Loucy (cell line): ENCODE data around the gene DBN1.

ENCODE experiments used
- H2AFZ ChIP-seq: fragments of 200-600 bp; sonication (generic); 2 replicates; pipeline ENCODE4 v1.6.0; 2016; ENCODE audit warnings: antibody characterized with exemption, mild to moderate bottlenecking, low read length, moderate library complexity
- H3F3A ChIP-seq: fragments of 200-600 bp; 2 replicates; pipeline ENCODE4 v1.6.0; 2016; ENCODE audit warnings: antibody characterized with exemption, low read depth, mild to moderate bottlenecking
- H3K27me3 ChIP-seq: fragments of 200-600 bp; sonication (generic); 2 replicates; pipeline ENCODE4 v1.6.1; 2014; ENCODE audit warnings: low read length, mild to moderate bottlenecking; ENCODE audit not compliant: insufficient read depth, poor library complexity, severe bottlenecking
- H3K36me3 ChIP-seq: fragments of 200-600 bp; sonication (generic); 2 replicates; pipeline ENCODE4 v1.6.1; 2016; ENCODE audit warnings: low read length; ENCODE audit not compliant: insufficient read depth
- H3K4me1 ChIP-seq: fragments of 200-600 bp; sonication (generic); 2 replicates; pipeline ENCODE4 v1.5.1; 2014; ENCODE audit warnings: low read length, mild to moderate bottlenecking; ENCODE audit not compliant: insufficient read depth, poor library complexity, severe bottlenecking
- H3K4me2 ChIP-seq: fragments of 200-600 bp; sonication (generic); 2 replicates; pipeline ENCODE4 v1.6.0; 2014; ENCODE audit warnings: antibody characterized with exemption, low read length, low read depth, mild to moderate bottlenecking; ENCODE audit not compliant: poor library complexity, severe bottlenecking
- H3K4me3 ChIP-seq: fragments of 200-600 bp; sonication (generic); 2 replicates; pipeline ENCODE4 v1.5.1; 2014; ENCODE audit warnings: low read length, mild to moderate bottlenecking, mixed read lengths; ENCODE audit not compliant: poor library complexity, severe bottlenecking
- H3K79me2 ChIP-seq: fragments of 200-600 bp; sonication (generic); 2 replicates; pipeline ENCODE4 v1.6.1; 2014; ENCODE audit warnings: low read length; ENCODE audit not compliant: insufficient read depth
- H3K9ac ChIP-seq: fragments of 200-600 bp; sonication (generic); 2 replicates; pipeline ENCODE4 v1.6.0; 2014; ENCODE audit warnings: mild to moderate bottlenecking, low read depth, low read length, moderate library complexity; ENCODE audit not compliant: poor library complexity, severe bottlenecking
- H3K9me2 ChIP-seq: fragments of 200-600 bp; sonication (generic); replicated peaks from 2 replicates; pipeline ENCODE4 v1.6.1; 2016; ENCODE audit warnings: low read depth, low read length, mixed read lengths
- H3K9me3 ChIP-seq: fragments of 200-600 bp; sonication (generic); 2 replicates; pipeline ENCODE4 v1.6.1; 2014; ENCODE audit warnings: mild to moderate bottlenecking, antibody characterized with exemption, low read length, low read depth; ENCODE audit not compliant: insufficient read depth
- H4K20me1 ChIP-seq: fragments of 200-600 bp; sonication (generic); 2 replicates; pipeline ENCODE4 v1.6.0; 2014; ENCODE audit warnings: antibody characterized with exemption, low read length, mild to moderate bottlenecking; ENCODE audit not compliant: insufficient read depth, poor library complexity, severe bottlenecking
- CTCF ChIP-seq: fragments of 200-600 bp; sonication (generic); conservative IDR thresholded peaks from 2 replicates; pipeline ENCODE4 v1.5.1; 2014; ENCODE audit warnings: mild to moderate bottlenecking, antibody characterized with exemption, low read length
- EZH2phosphoT487 ChIP-seq: fragments of 200-600 bp; IDR thresholded peaks from 2 replicates; pipeline ENCODE4 v1.6.1; 2018; ENCODE audit warnings: antibody characterized with exemption, mild to moderate bottlenecking, moderate library complexity, borderline replicate concordance

DBN1 gene

GRCh38 chr5:177490311-177490991 lies 17.0 kb upstream of the DBN1 start:
- Histone ChIP-seq H3K4me2 (no peak overlapping the region), H4K20me1 (peaks cover 9% of the 10 kb centered on the region), H3K4me1 (peaks cover 5% of the 10 kb centered on the region), H3F3A (no peaks in the 10 kb centered on the region), H3K79me2 (peaks cover 24% of the 10 kb centered on the region; the same call in 1 of the 2 replicates), H3K9ac (no peak overlapping the region), H2AFZ (no peak overlapping the region), H3K36me3 (peaks cover 4% of the 10 kb centered on the region; the same call in 1 of the 2 replicates), H3K9me2 (no peaks in the 10 kb centered on the region), H3K4me3 (no peak overlapping the region), H3K9me3 (no peaks in the 10 kb centered on the region), H3K27me3 (no peaks in the 10 kb centered on the region)
- TF ChIP-seq EZH2phosphoT487 = no peak

- Histone ChIP-seq H3K27me3 (no peaks in the 10 kb centered on the region), H3K9ac (no peak overlapping the region), H4K20me1 (peaks cover 4% of the 10 kb centered on the region), H2AFZ (no peak overlapping the region), H3K4me1 (no peaks in the 10 kb centered on the region), H3K4me2 (no peak overlapping the region), H3K9me3 (no peaks in the 10 kb centered on the region), H3K36me3 (peaks cover 4% of the 10 kb centered on the region; the same call in 1 of the 2 replicates), H3F3A (no peaks in the 10 kb centered on the region), H3K9me2 (no peaks in the 10 kb centered on the region), H3K79me2 (peaks cover 12% of the 10 kb centered on the region; the same call in 1 of the 2 replicates), H3K4me3 (no peak overlapping the region)
- TF ChIP-seq EZH2phosphoT487 (no peak), CTCF (no peak)
Measured at GRCh38 chr5:177489119-177489716, 15.8 kb upstream of the DBN1 start.

- no peak for TF ChIP-seq CTCF
- no peak for TF ChIP-seq EZH2phosphoT487
- Histone ChIP-seq H4K20me1 (peaks cover 4% of the 10 kb centered on the region), H3K4me2 (no peak overlapping the region), H2AFZ (no peak overlapping the region), H3K9ac (no peak overlapping the region), H3F3A (no peaks in the 10 kb centered on the region), H3K4me1 (no peaks in the 10 kb centered on the region), H3K79me2 (peaks cover under 1% of the 10 kb centered on the region; the same call in 1 of the 2 replicates), H3K9me2 (no peaks in the 10 kb centered on the region), H3K27me3 (no peaks in the 10 kb centered on the region), H3K4me3 (no peak overlapping the region), H3K9me3 (no peaks in the 10 kb centered on the region), H3K36me3 (peaks cover 4% of the 10 kb centered on the region; the same call in 1 of the 2 replicates)
Measured at GRCh38 chr5:177487975-177488374, 14.5 kb upstream of the DBN1 start.
